Fibroblast of peridontal ligament (primary cell): ENCODE measurements around the gene GEMIN4.

ENCODE experiments used
- DNase-seq: peaks from one replicate; pipeline ENCODE4 v3.0.0-alpha.2; 2010; ENCODE audit errors: extremely low read depth

GEMIN4 gene

DNA sequence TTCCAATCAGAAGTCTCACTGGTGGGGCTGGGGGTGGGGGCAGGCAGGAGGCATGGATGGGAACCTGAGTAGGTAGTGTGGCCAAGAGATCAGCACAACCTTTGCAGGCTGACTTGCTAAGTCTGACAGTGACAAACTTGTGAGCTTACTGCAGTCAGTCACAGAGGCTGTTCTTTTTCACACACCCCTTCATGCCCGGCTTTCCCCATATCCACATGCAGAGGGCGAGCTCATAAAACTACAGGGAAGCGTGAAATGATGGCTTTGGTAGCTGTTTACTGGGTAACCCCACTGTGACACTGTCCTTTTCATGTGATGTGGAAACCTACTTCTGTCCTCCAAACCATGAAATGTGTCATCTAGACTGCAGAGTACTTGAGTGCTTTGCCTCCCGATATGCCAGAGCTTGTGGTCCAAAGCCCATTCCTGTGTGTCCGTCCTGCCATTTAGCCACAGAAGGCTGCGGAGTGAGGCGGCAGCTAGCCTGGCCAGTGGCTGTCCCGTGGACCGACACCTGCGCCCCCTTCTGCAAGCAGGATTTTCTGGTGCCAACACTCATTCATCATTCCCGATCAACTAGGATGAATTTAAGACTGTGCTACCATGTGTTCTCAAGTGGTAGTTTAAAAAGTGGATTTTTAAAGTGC is 9.8 kb downstream of the GEMIN4 start:
- no peak for DNase-seq

GRCh38 chr17:740240-741017 is 11.6 kb downstream of the GEMIN4 start:
- DNase-seq = no peak

GRCh38 chr17:737561-738113 is 14.4 kb downstream of the GEMIN4 start:
- no peak for DNase-seq

GRCh38 chr17:733743-734142 is 18.3 kb downstream of the GEMIN4 start:
- DNase-seq = no peak

- no peak for DNase-seq
These were observed 19.0 kb downstream of the GEMIN4 start for GRCh38 chr17:732902-733720.

DNA sequence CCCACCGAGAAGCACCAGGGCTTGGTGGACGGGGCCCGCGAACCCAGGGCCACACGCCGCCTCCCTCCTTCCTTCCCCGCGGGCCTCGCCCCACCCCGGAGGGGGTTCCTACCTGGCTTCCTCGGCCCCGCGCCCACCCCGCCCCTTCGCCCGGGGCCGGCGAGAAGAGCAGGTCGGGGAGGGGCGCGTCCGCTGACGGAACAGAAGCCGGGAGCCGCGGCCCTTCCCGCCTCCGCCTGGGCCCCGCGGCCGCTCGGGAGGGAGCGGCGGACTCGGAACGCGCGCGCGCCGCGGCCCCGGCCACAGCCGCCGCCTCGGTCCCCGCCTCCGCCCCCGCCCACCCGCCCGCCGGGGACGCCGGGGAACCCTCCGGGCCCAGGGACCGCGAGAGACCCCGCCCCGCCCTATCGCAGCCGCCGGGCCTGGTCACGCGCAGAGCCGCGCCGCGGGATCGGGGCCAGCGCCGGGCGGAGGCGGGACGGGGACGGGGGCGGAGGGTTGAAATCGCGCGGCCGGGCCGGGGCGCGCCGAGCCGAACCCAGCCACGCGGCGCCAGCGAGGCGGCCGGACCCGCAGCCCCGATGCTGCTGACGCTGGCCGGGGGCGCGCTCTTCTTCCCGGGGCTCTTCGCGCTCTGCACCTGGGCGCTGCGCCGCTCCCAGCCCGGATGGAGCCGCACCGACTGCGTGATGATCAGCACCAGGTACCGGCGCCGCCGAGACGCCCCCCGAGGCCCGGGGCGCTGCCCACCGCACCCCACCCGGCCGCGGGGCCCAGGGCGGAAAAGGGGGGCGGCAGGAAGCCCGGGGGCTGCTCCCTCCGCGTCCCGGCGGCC is 19.8 kb downstream of the GEMIN4 start, which contains the start of gene TLCD3A:
TSS of gene TLCD3A (plus strand) at position 530 of the 835 bp plus-strand sequence. CDS start at position 582, 52 bp downstream.
- peak; percentile 46 for DNase-seq

DNA sequence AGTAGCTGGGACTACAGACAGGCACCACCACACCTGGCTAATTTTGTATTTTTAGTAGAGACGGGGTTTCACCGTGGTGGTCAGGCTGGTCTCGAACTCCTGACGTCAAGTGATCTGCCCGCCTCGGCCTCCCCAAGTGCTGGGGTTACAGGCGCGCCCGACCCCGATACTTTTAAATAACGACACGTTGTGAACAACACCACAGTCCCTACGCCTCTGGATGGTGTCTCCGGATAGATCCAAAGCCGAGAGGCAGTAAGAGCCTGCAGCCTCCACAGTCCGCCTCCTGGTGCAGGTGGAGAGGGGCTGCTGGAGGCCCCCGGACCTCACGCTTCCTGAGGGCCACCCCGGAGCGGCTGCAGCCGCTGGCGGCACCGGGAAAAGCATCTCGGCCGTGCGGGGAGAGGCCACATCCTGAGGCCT is 20.4 kb downstream of the GEMIN4 start:
- no peak for DNase-seq

GRCh38 chr17:728911-729310 is 23.2 kb downstream of the GEMIN4 start:
- DNase-seq = no peak

GRCh38 chr17:726271-726919 is 25.7 kb downstream of the GEMIN4 start:
- DNase-seq = no peak

GRCh38 chr17:725746-726145 is 26.3 kb downstream of the GEMIN4 start:
- DNase-seq = no peak

- no peak for DNase-seq
These were observed 27.0 kb downstream of the GEMIN4 start for GRCh38 chr17:725084-725483.

DNA sequence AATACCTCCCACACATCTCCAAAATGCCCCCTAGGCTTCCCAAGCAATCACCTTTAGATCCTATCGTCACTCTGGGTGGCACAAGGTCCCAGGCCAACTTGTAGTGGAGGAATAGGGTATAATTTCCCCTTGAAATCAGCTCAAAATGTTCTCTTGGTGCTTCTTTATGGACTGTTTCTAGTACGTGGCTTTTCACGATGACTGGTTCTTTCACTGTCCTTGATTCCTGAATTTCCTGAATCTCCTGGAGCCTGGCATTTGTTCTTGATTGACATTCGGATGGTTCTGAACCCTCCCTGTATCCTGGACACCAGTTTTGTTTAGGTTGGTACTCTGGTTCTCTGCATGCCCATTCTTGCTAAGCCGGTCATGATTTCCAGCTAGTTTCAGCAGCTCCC is 30.5 kb downstream of the GEMIN4 start:
- DNase-seq = no peak

GRCh38 chr17:720706-721539 is 31.1 kb downstream of the GEMIN4 start:
- DNase-seq = no peak

GRCh38 chr17:718075-718474 is 34.0 kb downstream of the GEMIN4 start:
- no peak for DNase-seq

DNA sequence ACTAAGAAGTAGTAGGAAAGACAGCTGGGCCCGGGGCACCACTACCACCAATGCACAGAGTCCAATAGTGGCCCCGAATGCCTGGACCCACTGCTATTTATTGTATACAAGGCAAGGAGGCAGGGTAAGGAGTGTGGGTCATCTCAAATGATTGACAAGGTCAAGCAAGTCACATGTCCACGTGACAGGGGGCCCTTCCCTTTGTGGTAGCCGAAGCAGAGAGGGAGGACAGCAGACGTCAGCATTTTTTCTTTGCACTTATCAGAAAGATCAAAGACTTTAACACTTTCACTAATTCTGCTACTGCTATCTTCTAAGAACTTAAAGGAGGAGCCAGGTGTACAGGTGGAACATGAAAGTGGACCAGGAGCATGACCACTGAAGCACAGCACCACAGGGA is 43.9 kb downstream of the GEMIN4 start:
- DNase-seq = no peak

GRCh38 chr17:705863-706262 is 46.2 kb downstream of the GEMIN4 start:
- no peak for DNase-seq

- DNase-seq = no peak
These were observed 47.1 kb downstream of the GEMIN4 start for GRCh38 chr17:705011-705410.

DNA sequence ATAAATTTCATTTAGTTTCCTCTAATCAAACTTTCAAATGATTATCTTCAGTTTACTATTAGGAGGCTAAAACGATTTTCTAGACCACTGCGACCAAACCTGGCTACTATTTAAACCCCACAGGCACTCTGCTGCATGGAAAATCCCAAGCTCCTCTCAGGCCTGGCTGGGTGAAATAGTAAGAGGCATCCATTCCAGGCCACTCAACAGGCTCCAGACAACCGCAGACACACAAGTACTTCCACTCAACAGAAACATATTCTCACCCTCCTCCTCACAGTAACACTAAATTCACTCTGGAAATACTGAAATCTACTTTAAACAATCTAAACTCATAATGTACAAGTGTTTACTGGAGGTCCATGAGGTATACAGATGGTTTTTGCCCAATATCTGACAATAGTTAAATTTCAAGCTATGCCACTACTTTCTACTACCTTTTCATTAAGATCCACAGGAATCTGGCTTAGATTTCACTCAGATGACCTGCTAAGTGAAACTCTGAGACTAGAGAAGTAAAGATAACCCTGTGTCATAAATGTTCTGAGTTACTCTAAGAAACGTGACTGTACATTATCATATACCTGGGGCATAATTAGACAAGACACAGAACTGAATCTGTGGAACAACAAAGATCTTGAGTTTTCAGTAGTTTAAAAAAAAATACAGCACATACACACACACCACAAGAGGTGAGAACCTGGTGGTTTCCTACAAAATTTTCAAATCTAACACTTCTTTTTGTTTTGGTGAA is 47.8 kb downstream of the GEMIN4 start:
- DNase-seq = peak; percentile 39
